ENCODE measurements around the gene ALG3.
A peak's percentile ranks its signal among the peaks of the same experiment; 100 is the strongest.

The ALG3 gene

GRCh38 chr3:184261854-184262763 is 13.3 kb upstream of the ALG3 start:
- Histone ChIP-seq H3K27ac (ENCODE audit: low read length) (no peak overlapping the region), H3F3A (ENCODE audit: insufficient read depth, low read length) (peaks cover 7% of the 10 kb centered on the region), H3K9me3 (replicated peaks; ENCODE audit: insufficient read depth, low read length) (no peaks in the 10 kb centered on the region), H3K79me2 (ENCODE audit: low read length) (no peaks in the 10 kb centered on the region), H3K4me2 (ENCODE audit: low read depth, low read length) (peak overlapping the region; percentile 94), H3K36me3 (replicated peaks; ENCODE audit: insufficient read depth, low read length) (no peaks in the 10 kb centered on the region), H3K4me3 (ENCODE audit: low read length) (peak overlapping the region; percentile 66), H3K9ac (ENCODE audit: low read length) (peak overlapping the region; percentile 1; the same call in 1 of the 2 replicates), H2AFZ (ENCODE audit: low read length) (peak overlapping the region; percentile 62), H3K27me3 (replicated peaks; ENCODE audit: insufficient read depth, low read length) (peaks cover 30% of the 10 kb centered on the region), H3K4me1 (ENCODE audit: low read length) (peaks cover 10% of the 10 kb centered on the region), H4K20me1 (ENCODE audit: insufficient read depth, low read length) (peaks cover 7% of the 10 kb centered on the region), H3K9me2 (replicated peaks; ENCODE audit: insufficient read depth, low read length) (no peaks in the 10 kb centered on the region)
- DNase-seq: peak; percentile 42
- no peak for TF ChIP-seq EZH2phosphoT487 (IDR thresholded peaks at IDR 0.05; ENCODE audit: low read length)
- no peak for TF ChIP-seq EZH2 (optimal IDR thresholded peaks at IDR 0.05; ENCODE audit: low read depth, low read length)
- TF ChIP-seq CTCF (IDR thresholded peaks at IDR 0.05; ENCODE audit: low read length): no peak

GRCh38 chr3:184261270-184261853 is 12.6 kb upstream of the ALG3 start, which contains the start of gene CAMK2N2:
Gene CAMK2N2, minus strand, starts transcription at chr3:184261553. Its CDS starts 268 bp downstream, at chr3:184261285.
- peak; percentile 68 for DNase-seq
- H3K36me3 ChIP-seq (replicated peaks; ENCODE audit: insufficient read depth, low read length): no peaks in the 10 kb centered on the region
- H3K27ac ChIP-seq (ENCODE audit: low read length): no peak within 1 kb of the TSS
- H3K9me2 ChIP-seq (replicated peaks; ENCODE audit: insufficient read depth, low read length): no peaks in the 10 kb centered on the region
- peaks cover 7% of the 10 kb centered on the region for H3F3A ChIP-seq (ENCODE audit: insufficient read depth, low read length)
- peak within 1 kb of the TSS; percentile 1; the same call in 1 of the 2 replicates for H3K9ac ChIP-seq (ENCODE audit: low read length)
- H4K20me1 ChIP-seq (ENCODE audit: insufficient read depth, low read length): peaks cover 7% of the 10 kb centered on the region
- H3K27me3 ChIP-seq (replicated peaks; ENCODE audit: insufficient read depth, low read length): peaks cover 30% of the 10 kb centered on the region
- no peaks in the 10 kb centered on the region for H3K79me2 ChIP-seq (ENCODE audit: low read length)
- H3K4me1 ChIP-seq (ENCODE audit: low read length): peaks cover 10% of the 10 kb centered on the region
- no peaks in the 10 kb centered on the region for H3K9me3 ChIP-seq (replicated peaks; ENCODE audit: insufficient read depth, low read length)
- H2AFZ ChIP-seq (ENCODE audit: low read length): peak within 1 kb of the TSS; percentile 62
- H3K4me3 ChIP-seq (ENCODE audit: low read length): peak within 1 kb of the TSS; percentile 66
- peak within 1 kb of the TSS; percentile 94 for H3K4me2 ChIP-seq (ENCODE audit: low read depth, low read length)
- no peak for TF ChIP-seq EZH2phosphoT487 (IDR thresholded peaks at IDR 0.05; ENCODE audit: low read length)
- no peak for TF ChIP-seq CTCF (IDR thresholded peaks at IDR 0.05; ENCODE audit: low read length)
- TF ChIP-seq EZH2 (optimal IDR thresholded peaks at IDR 0.05; ENCODE audit: low read depth, low read length): no peak

- peaks cover 10% of the 10 kb centered on the region for H3K4me1 ChIP-seq (ENCODE audit: low read length)
- peak overlapping the region; percentile 58 for H3K4me3 ChIP-seq (ENCODE audit: low read length)
Measured at GRCh38 chr3:184260724-184261269, 12.0 kb upstream of the ALG3 start.

More at GRCh38 chr3:184260724-184261269, 12.0 kb upstream of the ALG3 start:
- H3K79me2 ChIP-seq (ENCODE audit: low read length): no peaks in the 10 kb centered on the region
- H3K36me3 ChIP-seq (replicated peaks; ENCODE audit: insufficient read depth, low read length): no peaks in the 10 kb centered on the region
- H3F3A ChIP-seq (ENCODE audit: insufficient read depth, low read length): peaks cover 7% of the 10 kb centered on the region
- peak overlapping the region; percentile 90 for H3K4me2 ChIP-seq (ENCODE audit: low read depth, low read length)
- H2AFZ ChIP-seq (ENCODE audit: low read length): peak overlapping the region; percentile 57
- H3K9ac ChIP-seq (ENCODE audit: low read length): no peak overlapping the region
- TF ChIP-seq CTCF (IDR thresholded peaks at IDR 0.05; ENCODE audit: low read length) (no peak), EZH2 (optimal IDR thresholded peaks at IDR 0.05; ENCODE audit: low read depth, low read length) (peak; percentile 58), EZH2phosphoT487 (IDR thresholded peaks at IDR 0.05; ENCODE audit: low read length) (0 out of 2 replicates have a peak, but pooled peaks have one; percentile 35)
- DNase-seq: no peak
- H4K20me1 ChIP-seq (ENCODE audit: insufficient read depth, low read length): peaks cover 7% of the 10 kb centered on the region
- H3K27me3 ChIP-seq (replicated peaks; ENCODE audit: insufficient read depth, low read length): peaks cover 30% of the 10 kb centered on the region
- no peaks in the 10 kb centered on the region for H3K9me2 ChIP-seq (replicated peaks; ENCODE audit: insufficient read depth, low read length)
- H3K27ac ChIP-seq (ENCODE audit: low read length): no peak overlapping the region
- H3K9me3 ChIP-seq (replicated peaks; ENCODE audit: insufficient read depth, low read length): no peaks in the 10 kb centered on the region

Measured in MM.1S (cell line).